NCI-H524 (cell line): ENCODE measurements around the gene WAPL.

Experiments
- DNase-seq, 2 experiments: peaks; one replicate each; lab custom pipeline; 2025; lab: John Stamatoyannopoulos, UW

The WAPL gene

DNA sequence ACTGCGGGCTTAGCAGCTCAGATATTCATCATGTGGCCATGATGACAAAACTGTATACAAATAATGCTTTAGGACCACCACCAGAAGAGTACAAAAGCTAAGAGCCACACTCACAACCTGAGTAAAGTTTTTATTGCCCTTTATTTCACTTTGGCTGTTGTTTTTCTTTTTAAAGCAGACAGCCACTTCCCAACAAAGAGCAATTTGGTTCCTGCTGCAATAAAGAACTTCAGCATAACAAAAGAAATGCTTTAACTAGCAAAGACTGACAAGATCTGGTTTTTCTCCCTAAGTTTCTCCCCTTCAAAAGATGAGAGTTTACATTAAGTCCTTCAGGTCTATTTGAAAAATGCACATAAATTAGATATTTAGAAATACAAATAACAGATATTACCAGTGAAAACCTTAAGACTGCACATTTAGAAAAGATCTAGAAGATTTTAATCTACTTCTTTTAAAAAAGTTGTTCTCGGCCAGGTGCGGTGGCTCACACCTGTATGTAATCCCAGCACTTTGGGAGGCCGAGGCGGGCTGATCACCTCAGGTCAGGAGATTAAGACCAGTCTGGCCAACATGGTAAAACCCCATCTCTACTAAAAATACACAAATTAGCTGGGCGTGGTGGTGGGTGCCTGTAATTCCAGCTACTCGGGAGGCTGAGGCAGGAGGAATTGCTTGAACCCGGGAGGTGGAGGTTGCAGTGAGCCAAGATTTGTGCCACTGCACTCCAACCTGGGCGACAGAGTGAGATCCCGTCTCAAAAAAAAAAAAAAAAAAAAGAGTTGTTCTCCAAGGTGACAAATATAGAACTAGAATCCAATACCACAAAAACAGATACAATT, 59.4 kb downstream of the WAPL start:
- no peak for DNase-seq

DNA sequence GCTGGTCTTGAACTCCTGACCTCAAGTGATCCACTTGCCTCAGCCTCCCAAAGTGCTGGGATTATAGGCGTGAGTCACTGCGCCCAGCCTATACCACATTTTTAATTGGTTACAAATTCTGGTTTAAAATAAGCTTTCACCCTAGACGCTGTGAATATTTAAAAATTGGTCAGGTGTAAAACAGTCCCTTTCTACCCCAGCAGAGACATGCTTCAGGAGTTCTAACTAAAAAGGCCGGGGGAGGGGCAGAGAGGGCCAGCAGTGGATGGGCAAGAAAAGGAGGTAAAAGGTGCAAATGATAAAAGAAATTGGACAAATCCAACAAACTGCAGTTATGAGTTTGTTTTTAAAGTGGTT, 70.0 kb downstream of the WAPL start:
- DNase-seq: no peak

GRCh38 chr10:86450806-86451603, 70.6 kb downstream of the WAPL start:
- DNase-seq: no peak

DNA sequence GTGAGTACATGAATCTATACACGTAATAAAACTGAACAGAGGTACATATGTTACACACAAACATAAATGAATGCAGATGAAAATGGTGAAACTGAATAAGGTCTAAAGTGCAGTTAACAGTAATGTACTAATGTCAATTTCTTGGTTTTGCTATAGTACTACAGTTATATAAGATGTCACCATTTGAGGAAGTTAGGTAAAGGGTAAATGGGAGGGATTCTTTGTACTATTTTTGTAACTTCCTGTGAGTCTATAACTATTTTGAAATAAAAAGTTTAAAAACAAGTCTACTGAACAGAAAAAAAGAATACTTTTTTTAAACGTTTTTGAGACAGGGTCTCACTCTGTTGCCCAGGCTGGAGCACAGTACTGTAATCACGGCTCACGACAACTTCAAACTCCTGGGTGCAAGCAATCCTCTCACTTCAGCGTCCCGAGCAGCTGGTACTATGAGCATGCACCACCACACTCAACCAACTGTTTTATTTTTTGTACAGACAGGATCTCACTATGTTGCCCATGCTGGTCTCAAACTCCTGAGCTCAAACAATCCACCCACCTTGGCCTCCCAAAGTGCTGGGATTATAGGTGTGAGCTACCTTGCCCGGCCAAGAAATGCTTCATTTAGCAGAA, 71.5 kb downstream of the WAPL start:
- DNase-seq: no peak

GRCh38 chr10:86447432-86447831, 74.2 kb downstream of the WAPL start:
- no peak for DNase-seq

DNA sequence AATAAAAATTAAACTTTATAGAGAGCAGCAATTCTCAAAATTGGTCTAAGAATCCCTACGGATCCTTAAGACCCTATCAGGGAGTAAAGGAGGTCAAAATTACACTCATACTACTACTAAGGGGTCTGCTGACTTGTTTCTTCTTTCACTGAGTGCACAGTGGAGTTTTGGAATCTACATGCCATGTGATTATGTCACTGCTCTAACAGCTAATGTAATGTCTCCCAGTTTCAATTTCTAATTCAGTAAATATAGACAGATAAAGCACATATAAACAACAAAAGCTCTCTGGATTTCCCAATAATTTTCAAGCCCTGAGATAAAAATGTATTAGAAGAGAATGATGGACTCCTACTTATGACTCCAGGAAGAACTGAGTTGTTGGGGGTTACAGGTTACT, 74.6 kb downstream of the WAPL start:
- no peak for DNase-seq

- DNase-seq: no peak
Observed at GRCh38 chr10:86446440-86446839, 75.2 kb downstream of the WAPL start.

- no peak for DNase-seq
Observed at GRCh38 chr10:86443936-86444335, 77.7 kb downstream of the WAPL start.

- DNase-seq: no peak
Observed at GRCh38 chr10:86443069-86443468, 78.5 kb downstream of the WAPL start.

- DNase-seq: no peak
Observed at GRCh38 chr10:86440874-86441843, 80.4 kb downstream of the WAPL start.

DNA sequence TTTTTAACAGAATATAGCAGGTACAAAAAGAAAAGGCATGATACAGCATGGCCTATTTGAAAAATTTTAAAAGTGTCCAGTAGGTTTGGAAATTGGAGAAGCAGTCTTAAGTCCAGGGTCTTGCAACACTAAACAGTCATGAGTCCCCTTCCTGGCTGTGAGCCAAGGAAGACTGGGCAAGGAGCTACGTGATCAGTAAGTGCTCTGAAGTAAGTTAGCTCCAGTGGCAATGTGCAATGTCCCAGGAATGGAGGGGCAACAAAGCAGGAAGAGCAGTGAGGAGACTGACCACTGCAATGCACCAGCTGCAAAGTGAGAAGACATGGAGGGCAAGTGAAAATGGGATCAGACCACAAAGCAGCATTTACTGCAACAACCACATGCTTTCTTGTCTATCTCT, 82.0 kb downstream of the WAPL start:
- DNase-seq: no peak

DNA sequence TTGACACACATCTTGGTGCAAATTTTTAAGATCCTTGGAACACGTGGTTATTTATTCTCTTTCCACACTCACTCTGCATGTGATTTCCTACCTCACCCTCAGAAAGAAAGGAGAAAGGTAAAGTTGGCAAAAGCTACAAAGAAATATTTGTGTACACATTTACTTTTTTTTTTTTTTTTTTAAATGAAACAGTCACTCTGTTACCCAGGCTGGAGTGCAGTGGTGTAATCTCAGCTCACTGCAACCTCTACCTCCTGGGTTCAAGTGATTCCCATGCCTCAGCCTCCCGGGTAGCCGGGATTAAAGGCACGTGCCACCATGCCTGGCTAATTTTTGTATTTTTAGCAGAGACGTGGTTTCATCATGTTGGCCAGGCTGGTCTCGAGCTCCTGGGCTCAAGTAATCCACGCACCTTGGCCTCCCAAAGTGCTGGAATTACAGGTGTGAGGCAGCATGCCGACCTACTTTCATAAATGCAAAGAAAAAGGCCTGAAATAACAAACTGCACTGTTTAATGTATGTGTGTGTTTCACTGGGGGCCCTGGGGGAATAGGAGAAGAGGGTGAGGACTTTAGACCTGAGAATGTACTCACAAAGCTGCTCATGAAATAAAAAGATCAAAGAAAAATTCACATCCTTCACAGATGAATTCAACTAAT, 83.4 kb downstream of the WAPL start:
- no peak for DNase-seq

DNA sequence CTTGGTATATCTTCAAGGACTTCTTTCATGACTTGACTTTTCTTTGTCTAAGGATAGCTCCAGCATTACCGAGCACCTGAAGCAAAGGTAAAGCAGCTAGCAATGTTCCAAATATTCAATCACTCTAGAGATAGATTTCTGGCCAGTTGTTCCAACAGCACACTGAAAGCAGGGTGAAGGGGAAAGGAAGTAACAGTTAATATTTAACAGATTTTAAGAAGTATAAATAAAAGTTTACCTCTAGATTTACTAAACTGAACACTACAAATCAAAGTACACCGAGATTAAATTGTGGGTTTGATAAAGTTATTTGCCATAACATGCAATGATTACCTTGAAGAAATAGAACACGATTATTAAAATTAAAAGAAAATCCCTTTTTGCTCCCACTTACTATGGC, 84.1 kb downstream of the WAPL start:
- DNase-seq: no peak

- DNase-seq: no peak
Observed at GRCh38 chr10:86436963-86437362, 84.6 kb downstream of the WAPL start.

- no peak for DNase-seq
Observed at GRCh38 chr10:86434656-86435055, 86.9 kb downstream of the WAPL start.

DNA sequence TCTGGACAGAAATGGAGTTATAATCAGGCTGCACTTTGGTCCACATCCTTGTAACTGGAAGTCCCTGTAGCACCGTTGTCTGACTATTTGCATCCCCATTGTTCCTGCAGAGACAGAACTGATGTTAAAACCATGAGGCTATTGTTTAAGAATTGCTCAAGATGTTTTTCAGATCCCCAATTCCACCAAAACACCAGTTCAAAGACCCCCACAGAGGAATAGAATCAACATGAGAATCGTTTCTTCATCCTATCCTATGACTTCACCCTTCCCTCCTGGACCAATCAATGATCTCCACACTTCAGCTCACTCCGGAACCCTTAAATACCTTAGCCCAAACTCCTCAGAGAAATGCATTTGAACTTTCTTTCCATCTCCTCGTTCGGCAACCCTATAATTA, 97.9 kb downstream of the WAPL start:
- no peak for DNase-seq

DNA sequence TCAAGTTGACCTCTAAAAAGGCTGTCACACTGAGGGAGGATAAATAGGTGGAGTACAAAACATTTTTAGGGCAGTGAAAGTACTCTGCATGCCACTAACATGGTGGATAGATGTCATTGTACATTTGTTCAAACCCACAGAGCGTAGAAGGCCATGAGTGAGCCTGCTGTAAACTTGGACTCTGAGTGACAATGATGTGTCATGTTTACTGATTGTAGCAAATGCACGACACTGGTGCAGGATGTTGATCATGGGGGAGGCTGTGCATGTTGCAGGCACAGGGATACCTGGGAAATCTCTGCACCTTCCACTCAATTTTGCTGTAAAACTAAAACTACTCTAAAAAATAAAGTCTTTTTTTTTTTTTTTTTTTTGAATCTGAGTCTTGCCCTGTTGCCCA, 102.5 kb downstream of the WAPL start:
- DNase-seq: no peak

DNA sequence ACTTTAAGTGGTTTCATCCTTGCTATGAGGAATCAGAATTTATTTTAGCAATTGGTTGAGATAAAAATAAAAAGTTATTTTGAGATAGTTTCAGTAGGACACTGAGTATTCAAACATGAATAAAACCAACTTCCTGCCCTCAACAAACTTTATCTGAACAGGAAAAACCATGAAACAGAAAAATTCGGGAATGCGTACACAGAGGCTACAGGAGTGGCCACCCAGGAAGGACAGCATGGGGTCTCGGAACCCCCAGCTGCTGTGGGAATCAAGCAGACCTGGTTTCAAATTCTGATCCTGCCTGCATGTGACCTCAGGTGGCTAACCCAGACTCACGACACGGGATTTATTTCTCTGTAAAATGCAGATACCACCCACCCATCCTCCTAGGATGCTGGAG, 106.0 kb downstream of the WAPL start:
- no peak for DNase-seq

GRCh38 chr10:86415116-86415515, 106.5 kb downstream of the WAPL start:
- no peak for DNase-seq

DNA sequence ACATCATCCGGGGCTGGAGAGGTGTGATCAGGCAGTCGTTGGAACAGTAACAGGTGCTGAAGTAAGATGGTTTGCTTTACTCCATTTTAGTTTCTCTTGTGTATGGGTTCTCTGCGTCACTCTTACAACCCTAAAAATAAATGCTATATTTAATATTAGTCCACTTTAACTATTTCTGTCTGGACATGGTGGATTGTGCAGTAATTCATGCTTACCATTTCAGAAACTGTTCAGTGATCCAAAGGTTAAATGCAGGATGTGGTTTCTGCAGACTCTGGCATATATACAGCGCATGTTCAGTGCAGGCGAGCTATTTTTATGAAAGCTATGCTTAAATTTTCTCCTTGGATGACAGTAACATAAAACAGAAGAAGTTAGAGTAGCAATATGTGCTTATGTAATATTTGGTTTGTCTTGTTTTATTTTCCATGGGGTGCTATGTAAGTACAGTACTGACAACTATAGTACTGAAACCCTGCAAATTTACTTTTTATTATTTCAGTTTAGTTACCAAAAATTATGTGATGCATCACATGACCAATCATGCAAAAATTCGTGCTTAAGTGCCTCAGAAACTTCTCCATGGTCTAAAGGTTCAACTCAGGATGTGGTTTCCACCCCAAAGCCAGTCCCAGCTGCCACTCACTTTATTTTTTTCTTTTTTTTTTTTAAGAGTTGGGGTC, 108.4 kb downstream of the WAPL start:
- no peak for DNase-seq
